Mesendoderm (in vitro differentiated cells): Measurements from ENCODE around the gene PTPN1.
"Not testable (repeated sequence)": the region's sequence is repeated elsewhere in the genome, so short reads cannot be mapped to it uniquely, and the experiment has no call there.

Experiments used
- DNase-seq: peaks from one replicate; pipeline ENCODE4 v3.0.0; 2013
- H2AK5ac ChIP-seq: 2 replicates; pipeline ENCODE4 v1.6.1; 2013; ENCODE audit warnings: low read length, inconsistent platforms
- H2BK120ac ChIP-seq: 2 replicates; pipeline ENCODE4 v1.6.1; 2013; ENCODE audit warnings: low read depth, mild to moderate bottlenecking, low read length, moderate library complexity, mixed read lengths
- H2BK15ac ChIP-seq: replicated peaks from 2 replicates; pipeline ENCODE4 v1.6.1; 2013; ENCODE audit warnings: low read depth, mild to moderate bottlenecking, moderate library complexity
- H2BK5ac ChIP-seq: 2 replicates; pipeline ENCODE4 v1.6.1; 2013; ENCODE audit warnings: low read length, inconsistent platforms
- H3K18ac ChIP-seq: 2 replicates; pipeline ENCODE4 v1.6.1; 2013; ENCODE audit warnings: mild to moderate bottlenecking, low read length, mixed read lengths
- H3K23ac ChIP-seq: one replicate; pipeline ENCODE4 v1.6.1; 2013; ENCODE audit warnings: low read length
- H3K27ac ChIP-seq: 2 replicates; pipeline ENCODE4 v1.5.1; 2013; ENCODE audit warnings: low read depth, mild to moderate bottlenecking, inconsistent platforms, low read length, moderate library complexity
- H3K27me3 ChIP-seq: 2 replicates; pipeline ENCODE4 v1.6.1; 2013; ENCODE audit warnings: low read length, control low read depth, mild to moderate bottlenecking, inconsistent platforms; ENCODE audit not compliant: insufficient read depth, poor library complexity
- H3K36me3 ChIP-seq: 2 replicates; pipeline ENCODE4 v1.6.1; 2013; ENCODE audit warnings: low read length, inconsistent platforms; ENCODE audit not compliant: control insufficient read depth, insufficient read depth
- H3K4ac ChIP-seq: one replicate; pipeline ENCODE4 v1.6.1; 2013; ENCODE audit warnings: low read depth, mild to moderate bottlenecking, low read length, moderate library complexity
- H3K4me1 ChIP-seq: 2 replicates; pipeline ENCODE4 v1.6.1; 2013; ENCODE audit warnings: low read depth, low read length, inconsistent platforms; ENCODE audit not compliant: control insufficient read depth
- H3K4me2 ChIP-seq: 2 replicates; pipeline ENCODE4 v1.6.1; 2013; ENCODE audit warnings: low read length
- H3K4me3 ChIP-seq: 2 replicates; pipeline ENCODE4 v1.5.1; 2013; ENCODE audit warnings: mild to moderate bottlenecking, low read length
- H3K56ac ChIP-seq: one replicate; pipeline ENCODE4 v1.6.1; 2013; ENCODE audit warnings: low read length
- H3K79me1 ChIP-seq: 2 replicates; pipeline ENCODE4 v1.6.1; 2013; ENCODE audit warnings: low read length, inconsistent platforms
- H3K79me2 ChIP-seq: 2 replicates; pipeline ENCODE4 v1.6.1; 2013; ENCODE audit warnings: mild to moderate bottlenecking, low read length; ENCODE audit not compliant: control insufficient read depth, insufficient read depth
- H3K9ac ChIP-seq: 2 replicates; pipeline ENCODE4 v1.6.1; 2013; ENCODE audit warnings: low read length, inconsistent platforms
- H4K5ac ChIP-seq: one replicate; pipeline ENCODE4 v1.6.1; 2013; ENCODE audit warnings: low read length
- H4K8ac ChIP-seq: one replicate; pipeline ENCODE4 v1.6.1; 2013; ENCODE audit warnings: low read depth, mild to moderate bottlenecking, control low read depth, low read length, moderate library complexity
- WGBS: extraction: QIAGEN DNeasy Blood & Tissue Kit; methylation state at CpG from one replicate; pipeline ENCODE4 v1.1.7; 2013; ENCODE audit warnings: low lambda C conversion rate, missing lambda C conversion rate; ENCODE audit not compliant: insufficient coverage; ENCODE audit errors: extremely low coverage; 5-methylcytosine and 5-hydroxymethylcytosine counted together

The PTPN1 gene

GRCh38 chr20:50506270-50506579, 4.0 kb upstream of the PTPN1 start:
- H3K79me1 ChIP-seq: peaks cover 5% of the 10 kb centered on the region

GRCh38 chr20:50507745-50508144, 2.4 kb upstream of the PTPN1 start:
- not testable (repeated sequence) for H3K18ac ChIP-seq, H4K8ac ChIP-seq, H3K4ac ChIP-seq, H2BK120ac ChIP-seq, H3K23ac ChIP-seq, H2BK5ac ChIP-seq, H3K56ac ChIP-seq, H3K4me2 ChIP-seq, H3K9ac ChIP-seq, H3K36me3 ChIP-seq, H3K79me1 ChIP-seq, H3K27ac ChIP-seq, DNase-seq, H3K4me1 ChIP-seq, H2BK15ac ChIP-seq, H2AK5ac ChIP-seq, H3K4me3 ChIP-seq, H4K5ac ChIP-seq, H3K27me3 ChIP-seq
- H3K79me2 ChIP-seq: peaks cover 15% of the 10 kb centered on the region
- WGBS: no CpG with 5 or more reads among the region's 5 CpGs

More at GRCh38 chr20:50506270-50506579, 4.0 kb upstream of the PTPN1 start:
- no peaks in the 10 kb centered on the region for H3K27me3 ChIP-seq
- no peak overlapping the region for H2BK15ac ChIP-seq
- no peak overlapping the region for H3K56ac ChIP-seq
- H3K9ac ChIP-seq: no peak overlapping the region
- no peak overlapping the region for H3K27ac ChIP-seq
- H3K4me1 ChIP-seq: peaks cover 3% of the 10 kb centered on the region
- H3K23ac ChIP-seq: no peak overlapping the region
- no peak overlapping the region for H2BK120ac ChIP-seq
- H3K79me2 ChIP-seq: peaks cover 9% of the 10 kb centered on the region
- DNase-seq: no peak
- H2BK5ac ChIP-seq: no peak overlapping the region
- no peak overlapping the region for H3K18ac ChIP-seq
- WGBS: no CpG with 5 or more reads among the region's 3 CpGs
- H3K4ac ChIP-seq: no peak overlapping the region
- H3K36me3 ChIP-seq: no peaks in the 10 kb centered on the region
- H3K4me2 ChIP-seq: no peak overlapping the region
- no peak overlapping the region for H2AK5ac ChIP-seq
- H4K8ac ChIP-seq: no peak overlapping the region
- no peak overlapping the region for H4K5ac ChIP-seq
- H3K4me3 ChIP-seq: no peak overlapping the region

- Histone ChIP-seq H3K4me3 (no peak overlapping the region), H3K36me3 (no peaks in the 10 kb centered on the region), H3K79me1 (peaks cover 5% of the 10 kb centered on the region), H3K23ac (no peak overlapping the region), H3K4ac (no peak overlapping the region), H3K56ac (no peak overlapping the region), H4K8ac (no peak overlapping the region), H3K27me3 (no peaks in the 10 kb centered on the region), H3K18ac (no peak overlapping the region), H3K4me1 (peaks cover 4% of the 10 kb centered on the region), H2BK15ac (no peak overlapping the region), H3K27ac (no peak overlapping the region), H2AK5ac (no peak overlapping the region), H4K5ac (no peak overlapping the region), H2BK120ac (no peak overlapping the region), H3K4me2 (no peak overlapping the region), H2BK5ac (no peak overlapping the region), H3K9ac (no peak overlapping the region), H3K79me2 (peaks cover 16% of the 10 kb centered on the region)
- no CpG with 5 or more reads among the region's 9 CpGs for WGBS
- peak; percentile 90 for DNase-seq
These were observed 1.9 kb upstream of the PTPN1 start for GRCh38 chr20:50508171-50508755.

GRCh38 chr20:50510706-50511542, 741 bp downstream of the PTPN1 start:
- peak overlapping the region; percentile 37 for H3K4me2 ChIP-seq
- no peak overlapping the region for H4K5ac ChIP-seq
- H2BK5ac ChIP-seq: no peak overlapping the region
- H3K56ac ChIP-seq: peak overlapping the region; percentile 96
- no peak overlapping the region for H3K18ac ChIP-seq
- DNase-seq: no peak
- H3K36me3 ChIP-seq: no peaks in the 10 kb centered on the region
- no peak overlapping the region for H4K8ac ChIP-seq
- H2BK15ac ChIP-seq: no peak overlapping the region
- no peak overlapping the region for H3K27ac ChIP-seq
- H3K9ac ChIP-seq: peak overlapping the region; percentile 93
- peak overlapping the region; percentile 89 for H3K4me3 ChIP-seq
- H3K79me1 ChIP-seq: peaks cover 12% of the 10 kb centered on the region
- H3K79me2 ChIP-seq: peaks cover 34% of the 10 kb centered on the region
- no peaks in the 10 kb centered on the region for H3K27me3 ChIP-seq
- no CpG with 5 or more reads among the region's 32 CpGs for WGBS
- peaks cover 4% of the 10 kb centered on the region for H3K4me1 ChIP-seq
- no peak overlapping the region for H2BK120ac ChIP-seq
- H3K4ac ChIP-seq: no peak overlapping the region
- H3K23ac ChIP-seq: no peak overlapping the region
- H2AK5ac ChIP-seq: no peak overlapping the region

GRCh38 chr20:50512323-50512722, 2.1 kb downstream of the PTPN1 start:
- no CpG with 5 or more reads among the region's 1 CpG for WGBS
- Histone ChIP-seq H3K4me3 (no peak overlapping the region), H2BK5ac (no peak overlapping the region), H3K4me2 (no peak overlapping the region), H3K4me1 (peaks cover 4% of the 10 kb centered on the region), H2BK120ac (no peak overlapping the region), H4K8ac (no peak overlapping the region), H2AK5ac (no peak overlapping the region), H3K36me3 (no peaks in the 10 kb centered on the region), H3K27me3 (no peaks in the 10 kb centered on the region), H3K27ac (no peak overlapping the region), H2BK15ac (no peak overlapping the region), H3K4ac (no peak overlapping the region), H3K79me2 (peaks cover 39% of the 10 kb centered on the region), H3K56ac (no peak overlapping the region), H3K9ac (no peak overlapping the region), H3K18ac (no peak overlapping the region), H4K5ac (no peak overlapping the region), H3K79me1 (peaks cover 12% of the 10 kb centered on the region), H3K23ac (no peak overlapping the region)
- peak; percentile 65 for DNase-seq
